H1 (cell line): Measurements from ENCODE around the gene TBC1D24. TPM values are rescaled to one million over a fixed set of nuclear protein-coding genes. Genes with fewer than 3 reads are reported as not detected.

Experiments
- ASH2L ChIP-seq: fragments of 200-600, 300-600 bp; sonication (generic); IDR thresholded peaks from one replicate; pipeline ENCODE4 v1.7.1; 2017; ENCODE audit warnings: low read length
- ATF3 ChIP-seq: IDR thresholded peaks from 2 replicates; pipeline ENCODE4 v1.6.1; 2011; ENCODE audit warnings: low read depth, mild to moderate bottlenecking, low read length; ENCODE audit not compliant: insufficient read depth
- CHD7 ChIP-seq: fragments of 300-600 bp; sonication (generic); IDR thresholded peaks from 2 replicates; pipeline ENCODE4 v1.7.1; 2012; ENCODE audit warnings: low read length, moderate library complexity, mild to moderate bottlenecking, inconsistent platforms; ENCODE audit not compliant: insufficient replicate concordance
- CTCF ChIP-seq, 3 experiments: IDR thresholded peaks; 1 replicate in 2 of 3; 2 replicates in 1 of 3; pipeline versions ENCODE4 v1.5.1 to v1.6.1; 2011; ENCODE audit warnings: low read length in 3 of 3, mild to moderate bottlenecking in 3 of 3, inconsistent platforms in 2 of 3, low read depth in 1 of 3, moderate library complexity in 1 of 3; ENCODE audit not compliant: insufficient read depth in 1 of 3; ENCODE audit errors: control extremely low read depth in 1 of 3
- HDAC2 ChIP-seq, 2 experiments: fragments of 300-600 bp in 1 of 2; sonication (generic) in 1 of 2; IDR thresholded peaks; 2 replicates each; pipeline ENCODE4 v1.6.1; 2011 to 2012; ENCODE audit warnings: low read depth in 2 of 2, low read length in 2 of 2, mild to moderate bottlenecking in 2 of 2, moderate library complexity in 2 of 2, borderline replicate concordance in 1 of 2, inconsistent platforms in 1 of 2
- KDM5A ChIP-seq: fragments of 200-600 bp; IDR thresholded peaks from 2 replicates; pipeline ENCODE4 v1.7.1; 2012; ENCODE audit warnings: mild to moderate bottlenecking, low read length, inconsistent platforms, mixed read lengths
- PHF8 ChIP-seq: fragments of 200-600 bp; sonication (generic); conservative IDR thresholded peaks from 2 replicates; pipeline ENCODE4 v1.7.1; 2012; ENCODE audit warnings: low read depth, mild to moderate bottlenecking, inconsistent platforms, low read length, moderate library complexity
- POLR2A ChIP-seq, 2 experiments: IDR thresholded peaks; 1 replicate in 1 of 2; 2 replicates in 1 of 2; pipeline ENCODE4 v1.6.1; 2011; ENCODE audit warnings: low read depth in 2 of 2, low read length in 2 of 2, mild to moderate bottlenecking in 2 of 2; ENCODE audit errors: control extremely low read depth in 1 of 2
- TAF7 ChIP-seq: optimal IDR thresholded peaks from 2 replicates; pipeline ENCODE3; 2011; ENCODE audit warnings: low read depth, mild to moderate bottlenecking, inconsistent platforms, low read length, moderate library complexity, borderline replicate concordance
- polyA plus RNA-seq, 7 experiments: library from polyadenylated mRNA; depleted of rRNA in 3 of 7; stranded (reverse) in 5 of 7; unstranded in 2 of 7; fragments of >200 nt in 5 of 7; fragments of 200-250 nt in 2 of 7; gene quantifications; 1 replicate in 5 of 7; 2 replicates in 1 of 7; 4 replicates in 1 of 7; pipeline versions ENCODE4 v1.2.1 to v1.2.3, GENCODE V29; 2011 to 2013; ENCODE audit warnings: missing spikeins in 2 of 7, mixed read lengths in 2 of 7
- total RNA-seq: library from RNA; stranded (reverse); fragmentation: NEBNext Ultra II Directional; extraction: Animal tissue kit (Norgen Biotek cat#: 25700); gene quantifications from 2 replicates; pipeline ENCODE4 v1.2.1, GENCODE V29; 2021

TBC1D24 gene
- total and polyA plus RNA-seq, 2 of the 8 experiments (the other 6 are each of a cell fraction or from before 2014, with no cell fraction given), result 8.7 to 21.5 TPM

- TF ChIP-seq ATF3, result no peak
- TF ChIP-seq TAF7, result no peak
- no peak for TF ChIP-seq KDM5A
- no peak for TF ChIP-seq ASH2L
- no peak for TF ChIP-seq CTCF (IDR thresholded peaks at IDR 0.05; ENCODE audit: control extremely low read depth in 1 of 3, insufficient read depth in 1 of 3, low read depth in 1 of 3, low read length in 3 of 3)
- peak; percentile 53; the same call in 1 of the 2 replicates for TF ChIP-seq PHF8
- no peak; a peak in 1 of 4 replicates for TF ChIP-seq HDAC2 (IDR thresholded peaks at IDR 0.05; ENCODE audit: borderline replicate concordance in 1 of 2, low read depth in 2 of 2, low read length in 2 of 2)
- peak in 1 of 2 experiments; percentile 92; a peak in 2 of 3 replicates for TF ChIP-seq POLR2A (IDR thresholded peaks at IDR 0.05; ENCODE audit: control extremely low read depth in 1 of 2, low read depth in 2 of 2, low read length in 2 of 2)
- no peak for TF ChIP-seq CHD7
Observed at GRCh38 chr16:2428784-2429033, 46.2 kb upstream of the TBC1D24 start (continued).
